ENCODE data around the gene CLGN.
A peak's percentile ranks its signal among the peaks of the same experiment; 100 is the strongest.

The CLGN gene

DNA sequence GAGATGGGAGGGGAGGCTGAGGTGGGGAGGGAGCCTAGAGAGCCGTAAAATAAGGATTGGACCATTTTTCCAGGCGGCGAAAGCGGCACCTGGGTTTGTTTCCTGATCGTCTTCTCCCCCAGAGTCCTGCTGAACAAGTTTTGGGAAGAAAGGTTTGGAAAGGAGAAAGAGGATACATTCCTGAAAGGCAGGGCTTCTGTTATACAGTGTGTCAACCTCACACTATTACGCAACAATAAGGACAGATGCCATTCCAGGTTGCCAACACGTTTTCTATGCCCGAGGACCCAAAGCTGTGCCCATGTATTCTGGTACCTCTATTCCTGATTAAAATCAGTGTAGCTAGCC lies 53.3 kb downstream of the CLGN start:
- DNase-seq, result no peak

- DNase-seq, result peak; percentile 99
Measured at GRCh38 chr4:140373328-140374129, 53.9 kb downstream of the CLGN start, which contains the start of gene SCOC. SCOC (plus strand) TSS chr4:140373646; CDS start chr4:140379171, 5,525 bp downstream.

DNA sequence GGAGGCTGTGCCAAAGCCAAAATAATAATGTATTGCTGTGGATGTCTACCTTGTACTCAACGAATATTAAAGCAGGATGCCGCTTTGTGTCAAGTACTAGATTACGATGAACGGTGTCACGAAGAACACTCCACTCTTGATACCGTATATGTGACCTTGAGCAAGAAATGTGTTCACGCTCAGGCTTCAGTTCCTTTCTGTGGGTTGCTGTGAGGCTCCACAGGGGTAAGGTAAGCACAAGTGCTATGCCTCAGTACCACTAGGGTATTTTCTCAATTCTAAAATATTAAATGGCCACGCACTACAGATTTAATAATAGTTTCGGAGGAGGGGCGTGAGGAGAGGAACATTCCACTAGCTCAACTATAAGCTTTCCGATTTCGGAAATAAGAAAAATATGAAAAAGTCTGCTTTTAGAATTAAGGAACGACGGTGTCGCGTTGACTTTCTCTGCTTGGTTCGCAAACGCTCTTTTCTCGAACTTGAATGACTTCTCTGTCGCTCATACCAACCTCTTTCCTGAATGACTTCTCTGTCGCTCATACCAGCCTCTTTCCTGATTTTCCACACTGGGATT lies 54.6 kb downstream of the CLGN start:
- DNase-seq, result peak; percentile 36

DNA sequence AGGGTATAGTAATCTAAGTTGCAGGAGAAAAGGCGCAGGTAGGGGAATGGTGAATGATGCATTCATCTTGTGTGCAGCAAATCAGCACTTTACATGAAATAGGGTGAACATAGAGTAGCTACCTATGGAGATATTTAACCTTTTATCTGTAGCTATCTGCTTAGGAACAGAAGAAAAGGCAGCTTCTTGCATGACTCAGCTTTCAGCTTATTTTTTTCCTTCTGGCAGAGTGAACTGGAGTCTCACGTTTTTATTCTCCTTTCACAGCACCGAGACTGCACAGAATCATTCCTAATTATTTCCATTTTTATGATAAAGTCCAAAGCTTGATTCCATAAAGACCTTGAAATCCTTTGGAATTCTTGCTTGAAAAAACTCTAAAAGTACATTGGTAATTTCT lies 58.8 kb downstream of the CLGN start:
- DNase-seq, result no peak

DNA sequence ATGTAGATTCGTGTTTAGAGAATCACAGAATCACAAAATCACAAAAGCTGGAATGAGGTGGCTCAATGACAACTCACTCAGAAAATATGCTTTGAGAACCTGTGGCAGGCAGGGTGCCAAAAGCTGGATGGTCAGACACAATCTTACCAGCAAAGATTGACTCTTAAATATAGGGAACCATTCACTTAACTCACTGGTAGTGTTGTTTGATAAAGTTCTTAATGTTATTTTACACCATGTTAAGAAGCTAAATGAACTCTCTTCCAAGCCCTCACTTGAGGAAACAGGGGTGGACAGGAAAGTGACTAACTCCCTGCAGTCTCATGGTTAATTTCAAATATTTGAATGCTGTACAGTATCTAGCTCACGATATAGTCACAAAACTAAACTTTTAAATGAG lies 59.7 kb downstream of the CLGN start:
- no peak for DNase-seq

GRCh38 chr4:140363558-140363957 lies 63.9 kb downstream of the CLGN start:
- DNase-seq, result no peak

DNA sequence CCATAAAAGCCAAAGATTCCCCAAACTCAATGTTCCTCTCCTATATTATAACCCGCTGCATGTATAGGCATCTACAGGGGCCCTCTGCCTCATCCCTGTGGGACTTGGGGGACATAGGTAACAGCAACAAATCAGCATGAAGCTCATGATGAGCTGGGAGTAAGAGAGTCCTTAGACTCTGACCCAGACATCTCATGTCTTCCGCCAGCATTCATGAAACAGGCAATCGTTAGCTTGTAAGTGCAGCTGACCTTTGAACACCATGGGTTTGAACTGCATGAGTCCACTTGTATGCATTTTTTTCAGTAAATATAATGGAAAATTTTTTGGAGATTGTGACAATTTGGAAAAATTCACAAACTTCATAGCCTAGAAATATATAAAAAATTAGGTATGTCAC lies 64.4 kb downstream of the CLGN start:
- no peak for DNase-seq

- DNase-seq, result no peak
Measured at GRCh38 chr4:140361099-140361498, 66.3 kb downstream of the CLGN start.

- peak; percentile 84 for DNase-seq
Measured at GRCh38 chr4:140359562-140360427, 67.7 kb downstream of the CLGN start.

DNA sequence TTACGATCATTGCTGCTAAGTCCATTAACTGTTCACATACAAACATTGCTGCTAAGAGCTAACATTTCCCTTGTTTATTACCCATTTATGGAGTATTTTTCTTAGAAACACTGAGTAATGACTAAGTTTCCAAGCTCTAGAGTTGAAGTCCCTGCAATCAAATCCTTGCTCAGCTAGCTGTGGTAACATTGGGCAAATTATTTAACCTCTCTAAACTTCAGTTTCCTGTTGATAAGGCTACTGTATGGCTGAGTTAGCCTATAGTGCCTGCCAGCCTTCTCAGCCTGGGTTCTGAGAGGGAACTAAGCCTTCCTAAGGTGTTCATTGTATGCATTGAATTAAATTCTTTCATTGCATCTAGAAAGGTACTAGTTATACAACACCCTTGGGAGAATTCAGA lies 69.2 kb downstream of the CLGN start:
- no peak for DNase-seq

- no peak for DNase-seq
Measured at GRCh38 chr4:140357868-140358267, 69.6 kb downstream of the CLGN start.

- no peak for DNase-seq
Measured at GRCh38 chr4:140355288-140355687, 72.2 kb downstream of the CLGN start.

- DNase-seq, result no peak
Measured at GRCh38 chr4:140353786-140354185, 73.7 kb downstream of the CLGN start.

DNA sequence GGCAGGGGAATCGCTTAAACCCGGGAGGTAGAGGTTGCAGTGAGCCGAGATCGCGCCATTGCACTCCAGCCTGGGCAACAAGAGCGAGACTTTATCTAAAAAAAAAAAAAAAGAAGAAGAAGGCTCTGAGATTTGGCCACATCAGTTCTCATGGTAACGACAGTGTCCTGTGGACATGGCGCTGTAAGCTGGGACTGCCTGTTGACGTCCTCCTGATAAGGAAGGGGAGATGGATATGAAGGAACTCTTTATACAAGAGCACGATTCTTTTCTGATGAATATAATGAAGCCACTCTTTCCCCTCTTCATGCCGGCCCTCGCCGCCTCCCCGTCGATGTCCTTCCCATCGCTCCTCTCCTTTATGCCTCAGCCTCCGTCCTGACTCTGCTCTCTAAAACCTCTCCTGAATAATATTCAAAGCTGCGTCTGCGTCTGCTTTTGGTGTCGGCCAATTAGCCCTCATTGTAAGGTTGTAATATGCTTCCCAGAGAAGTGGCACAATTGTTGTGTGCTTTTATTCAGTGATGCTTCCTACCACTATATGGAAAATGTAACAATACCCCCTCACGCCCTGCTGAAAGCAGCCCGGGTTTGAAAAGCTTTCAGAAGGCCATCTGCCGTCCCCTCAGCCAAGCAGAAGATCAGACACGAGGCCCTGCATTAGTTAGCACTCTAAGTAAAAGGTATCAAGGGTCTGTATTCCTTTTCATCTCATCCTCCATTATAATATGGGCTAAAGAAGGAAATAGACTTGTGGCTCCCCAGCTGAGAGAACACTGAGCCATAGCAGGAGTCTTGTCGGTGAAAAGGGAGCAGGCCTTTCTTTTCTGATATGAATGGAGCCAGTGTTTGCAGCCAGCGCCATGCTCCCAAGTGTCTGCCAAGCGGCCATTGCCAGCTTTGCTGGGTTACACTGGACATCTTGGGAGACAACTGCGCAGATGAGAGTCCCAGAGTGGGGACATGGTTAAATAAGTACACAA lies 76.1 kb downstream of the CLGN start:
- no peak for DNase-seq

DNA sequence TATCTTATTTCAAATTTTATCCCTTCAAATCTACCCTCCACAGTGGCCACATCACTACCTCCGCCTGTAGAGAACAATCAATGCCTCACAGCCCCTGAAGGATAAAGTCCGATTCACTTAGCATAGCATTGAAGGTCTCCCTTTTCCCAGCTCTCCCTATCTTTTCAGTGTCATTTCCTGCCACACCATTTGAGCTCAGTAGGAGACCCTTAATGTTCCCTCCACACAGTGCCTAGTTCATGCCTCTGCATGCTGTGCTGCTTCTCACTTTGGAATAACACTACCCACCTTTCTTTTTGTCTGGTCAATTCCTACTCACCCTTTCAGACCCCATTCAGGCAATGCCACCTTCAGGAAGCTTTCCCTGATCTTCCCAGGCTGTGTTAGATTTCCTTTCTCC lies 77.6 kb downstream of the CLGN start:
- DNase-seq, result no peak

DNA sequence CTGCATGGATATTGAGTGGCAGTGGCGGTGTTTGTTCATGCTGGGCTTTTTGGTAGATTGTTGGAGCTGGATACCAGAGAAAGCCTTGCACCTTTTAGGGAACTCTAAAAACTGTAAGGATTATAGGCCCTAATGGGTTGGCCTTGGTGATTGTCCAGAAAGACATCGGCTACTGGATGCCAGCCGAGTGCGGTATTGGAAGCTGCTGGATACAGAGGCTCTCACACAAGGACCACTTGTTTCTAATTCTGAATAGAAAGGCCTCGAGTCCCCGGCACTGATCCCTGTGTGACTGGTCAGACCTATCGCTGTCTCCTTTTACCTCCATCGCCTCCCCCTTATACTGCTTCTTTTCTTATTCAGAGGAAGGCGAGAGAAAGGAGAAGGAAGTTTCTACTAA lies 81.3 kb downstream of the CLGN start:
- DNase-seq, result no peak

- no peak for DNase-seq
Measured at GRCh38 chr4:140344621-140345020, 82.8 kb downstream of the CLGN start.

DNA sequence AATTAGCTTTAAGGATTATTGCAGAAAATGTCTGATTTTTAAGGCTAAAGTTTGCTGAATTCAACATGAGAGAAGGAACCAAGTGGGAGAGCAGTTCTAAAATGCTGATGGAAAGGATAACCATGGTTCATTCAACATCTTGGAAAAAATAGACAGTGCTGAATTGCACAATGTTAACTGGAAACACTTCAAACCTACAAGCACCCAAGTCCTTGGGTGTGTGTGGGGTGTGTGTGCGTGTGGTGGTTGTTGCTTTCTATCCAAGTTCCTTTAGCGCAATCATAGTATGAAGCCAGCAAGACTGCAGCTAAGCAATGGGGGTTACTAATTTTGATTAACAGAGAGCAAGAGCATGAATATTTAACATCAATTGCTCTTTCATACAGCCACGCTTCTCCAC lies 83.3 kb downstream of the CLGN start:
- no peak for DNase-seq

- DNase-seq, result no peak
Measured at GRCh38 chr4:140343303-140343702, 84.1 kb downstream of the CLGN start.

GRCh38 chr4:140342620-140343019 lies 84.8 kb downstream of the CLGN start:
- no peak for DNase-seq

All from activated CD4-positive, alpha-beta T cell treated with anti-CD3 and anti-CD28 coated beads, Interleukin-2, Interleukin-6, amounts not matched to agents 100 ng/mL and 50 ng/mL, durations not matched to agents 16 hours and 8 hours (primary cell).